ENCODE results near the gene CCDC27. TPM values are rescaled to one million over a fixed set of nuclear protein-coding genes. Genes with fewer than 3 reads are reported as not detected.

The CCDC27 gene
- total RNA-seq, 1 experiment from 2014 or later: not detected

- TF ChIP-seq ELF1 (IDR thresholded peaks at IDR 0.05; ENCODE audit: borderline replicate concordance, low read depth) (no peak), SRF (IDR thresholded peaks at IDR 0.05; ENCODE audit: low read depth) (no peak), ATF3 (IDR thresholded peaks at IDR 0.05) (no peak), ZNF274 (IDR thresholded peaks at IDR 0.05; ENCODE audit: low read depth, low read length) (no peak), EGR1 (IDR thresholded peaks at IDR 0.05; ENCODE audit: low read depth) (no peak), JUND (IDR thresholded peaks at IDR 0.05) (no peak), ZFX (IDR thresholded peaks at IDR 0.05) (no peak), YY1 (IDR thresholded peaks at IDR 0.05; ENCODE audit: extremely low read depth, insufficient replicate concordance, low read depth, low read length) (no peak), CEBPB (IDR thresholded peaks at IDR 0.05; ENCODE audit: low read depth) (no peak)
- TF ChIP-seq, protein P1, sequence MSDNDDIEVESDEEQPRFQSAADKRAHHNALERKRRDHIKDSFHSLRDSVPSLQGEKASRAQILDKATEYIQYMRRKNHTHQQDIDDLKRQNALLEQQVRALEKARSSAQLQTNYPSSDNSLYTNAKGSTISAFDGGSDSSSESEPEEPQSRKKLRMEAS (IDR thresholded peaks at IDR 0.05): no peak
These were observed 5.3 kb upstream of the CCDC27 start (continued) for GRCh38 chr1:3746830-3747521.

- Histone ChIP-seq H3K27me3 (ENCODE audit: insufficient read depth, low read length) (peaks cover 12% of the 10 kb centered on the region), H3K36me3 (ENCODE audit: control insufficient read depth in 1 of 2, insufficient read depth in 2 of 2, low read length in 2 of 2) (no peaks in the 10 kb centered on the region), H3K4me1 (ENCODE audit: control insufficient read depth in 1 of 2, insufficient read depth in 2 of 2, low read length in 2 of 2) (no peaks in the 10 kb centered on the region), H4K20me1 (ENCODE audit: insufficient read depth) (no peaks in the 10 kb centered on the region), H3K27ac (ENCODE audit: low read depth, low read length) (no peak overlapping the region), H3K4me3 (replicated peaks in 1 of 2; ENCODE audit: low read depth in 1 of 2, low read length in 2 of 2) (no peak overlapping the region), H3K9ac (ENCODE audit: low read length) (no peak overlapping the region), H3K4me2 (ENCODE audit: low read length) (no peak overlapping the region), H3K9me2 (ENCODE audit: insufficient read depth) (no peaks in the 10 kb centered on the region), H3K79me2 (ENCODE audit: insufficient read depth, low read length) (no peaks in the 10 kb centered on the region), H3K9me3 (ENCODE audit: control insufficient read depth in 1 of 2, insufficient read depth in 1 of 2, low read depth in 1 of 2, low read length in 2 of 2) (no peaks in the 10 kb centered on the region), H2AFZ (ENCODE audit: low read depth, low read length, poor library complexity, severe bottlenecking) (no peak overlapping the region)
- no peak for DNase-seq (ENCODE audit: low read depth, low spot score)
- TF ChIP-seq FOSL1 (IDR thresholded peaks at IDR 0.05; ENCODE audit: low read depth): no peak
- TF ChIP-seq EZH2 (IDR thresholded peaks at IDR 0.05): no peak
- TF ChIP-seq YY1 (IDR thresholded peaks at IDR 0.05; ENCODE audit: extremely low read depth, insufficient replicate concordance, low read depth, low read length): no peak
- no peak for TF ChIP-seq ZBTB33 (IDR thresholded peaks at IDR 0.05; ENCODE audit: extremely low read depth, insufficient replicate concordance, low read length)
- no peak for TF ChIP-seq POLR2AphosphoS5 (IDR thresholded peaks at IDR 0.05; ENCODE audit: low read depth, low read length)
- TF ChIP-seq, protein P2, sequence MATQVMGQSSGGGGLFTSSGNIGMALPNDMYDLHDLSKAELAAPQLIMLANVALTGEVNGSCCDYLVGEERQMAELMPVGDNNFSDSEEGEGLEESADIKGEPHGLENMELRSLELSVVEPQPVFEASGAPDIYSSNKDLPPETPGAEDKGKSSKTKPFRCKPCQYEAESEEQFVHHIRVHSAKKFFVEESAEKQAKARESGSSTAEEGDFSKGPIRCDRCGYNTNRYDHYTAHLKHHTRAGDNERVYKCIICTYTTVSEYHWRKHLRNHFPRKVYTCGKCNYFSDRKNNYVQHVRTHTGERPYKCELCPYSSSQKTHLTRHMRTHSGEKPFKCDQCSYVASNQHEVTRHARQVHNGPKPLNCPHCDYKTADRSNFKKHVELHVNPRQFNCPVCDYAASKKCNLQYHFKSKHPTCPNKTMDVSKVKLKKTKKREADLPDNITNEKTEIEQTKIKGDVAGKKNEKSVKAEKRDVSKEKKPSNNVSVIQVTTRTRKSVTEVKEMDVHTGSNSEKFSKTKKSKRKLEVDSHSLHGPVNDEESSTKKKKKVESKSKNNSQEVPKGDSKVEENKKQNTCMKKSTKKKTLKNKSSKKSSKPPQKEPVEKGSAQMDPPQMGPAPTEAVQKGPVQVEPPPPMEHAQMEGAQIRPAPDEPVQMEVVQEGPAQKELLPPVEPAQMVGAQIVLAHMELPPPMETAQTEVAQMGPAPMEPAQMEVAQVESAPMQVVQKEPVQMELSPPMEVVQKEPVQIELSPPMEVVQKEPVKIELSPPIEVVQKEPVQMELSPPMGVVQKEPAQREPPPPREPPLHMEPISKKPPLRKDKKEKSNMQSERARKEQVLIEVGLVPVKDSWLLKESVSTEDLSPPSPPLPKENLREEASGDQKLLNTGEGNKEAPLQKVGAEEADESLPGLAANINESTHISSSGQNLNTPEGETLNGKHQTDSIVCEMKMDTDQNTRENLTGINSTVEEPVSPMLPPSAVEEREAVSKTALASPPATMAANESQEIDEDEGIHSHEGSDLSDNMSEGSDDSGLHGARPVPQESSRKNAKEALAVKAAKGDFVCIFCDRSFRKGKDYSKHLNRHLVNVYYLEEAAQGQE (IDR thresholded peaks at IDR 0.05; ENCODE audit: low read depth): no peak
- TF ChIP-seq SIN3A (IDR thresholded peaks at IDR 0.05; ENCODE audit: low read depth): no peak
- TF ChIP-seq EGR1 (IDR thresholded peaks at IDR 0.05; ENCODE audit: low read depth): no peak
- TF ChIP-seq CBX3 (IDR thresholded peaks at IDR 0.05; ENCODE audit: low read depth): no peak
- no peak for ATAC-seq
- BruUV-seq (replicated peaks): no TSS peak
- RAD21 ChIA-PET (ENCODE audit: low non-redundant PET in 1 of 2, low total read pairs in 2 of 2, uncharacterized antibody in 2 of 2, unreplicated experiment in 2 of 2): no interaction called here
- CTCF ChIA-PET: no interaction called here
- intact Hi-C loops (cut with micrococcal nuclease): no loop called here
- POLR2A ChIA-PET: no interaction called here
These were observed 4.8 kb upstream of the CCDC27 start for GRCh38 chr1:3747522-3747848.

Data from HCT116 (cell line).